ENCODE data around the gene PLXNA2.

PLXNA2 gene

GRCh38 chr1:208100106-208100505 lies 144.1 kb downstream of the PLXNA2 start:
- DNase-seq (ENCODE audit: extremely low read depth in 1 of 2, low read depth in 1 of 2) = no peak

- DNase-seq (ENCODE audit: extremely low read depth in 1 of 2, low read depth in 1 of 2) = no peak
Measured at GRCh38 chr1:208098773-208099172, 145.4 kb downstream of the PLXNA2 start.

- peak; percentile 1 to 30 for DNase-seq (ENCODE audit: extremely low read depth in 1 of 2, low read depth in 1 of 2)
Measured at GRCh38 chr1:208093754-208094719, 150.1 kb downstream of the PLXNA2 start.

- no peak for DNase-seq (ENCODE audit: extremely low read depth in 1 of 2, low read depth in 1 of 2)
Measured at GRCh38 chr1:208093046-208093445, 151.1 kb downstream of the PLXNA2 start.

GRCh38 chr1:208090388-208091301 lies 153.5 kb downstream of the PLXNA2 start:
- DNase-seq (ENCODE audit: extremely low read depth in 1 of 2, low read depth in 1 of 2) = no peak

GRCh38 chr1:208089761-208090370 lies 154.3 kb downstream of the PLXNA2 start:
- no peak for DNase-seq (ENCODE audit: extremely low read depth in 1 of 2, low read depth in 1 of 2)

GRCh38 chr1:208089149-208089548 lies 155.0 kb downstream of the PLXNA2 start:
- no peak for DNase-seq (ENCODE audit: extremely low read depth in 1 of 2, low read depth in 1 of 2)

- no peak for DNase-seq (ENCODE audit: extremely low read depth in 1 of 2, low read depth in 1 of 2)
Measured at GRCh38 chr1:208088319-208088718, 155.9 kb downstream of the PLXNA2 start.

- no peak for DNase-seq (ENCODE audit: extremely low read depth in 1 of 2, low read depth in 1 of 2)
Measured at GRCh38 chr1:208085655-208086515, 158.3 kb downstream of the PLXNA2 start.

- no peak for DNase-seq (ENCODE audit: extremely low read depth in 1 of 2, low read depth in 1 of 2)
Measured at GRCh38 chr1:208084764-208085163, 159.4 kb downstream of the PLXNA2 start.

- DNase-seq (ENCODE audit: extremely low read depth in 1 of 2, low read depth in 1 of 2) = no peak
Measured at GRCh38 chr1:208084220-208084619, 160.0 kb downstream of the PLXNA2 start.

- no peak for DNase-seq (ENCODE audit: extremely low read depth in 1 of 2, low read depth in 1 of 2)
Measured at GRCh38 chr1:208083715-208084085, 160.5 kb downstream of the PLXNA2 start.

- no peak for DNase-seq (ENCODE audit: extremely low read depth in 1 of 2, low read depth in 1 of 2)
Measured at GRCh38 chr1:208083016-208083714, 161.0 kb downstream of the PLXNA2 start.

GRCh38 chr1:208081972-208082371 lies 162.2 kb downstream of the PLXNA2 start:
- no peak for DNase-seq (ENCODE audit: extremely low read depth in 1 of 2, low read depth in 1 of 2)

- no peak for DNase-seq (ENCODE audit: extremely low read depth in 1 of 2, low read depth in 1 of 2)
Measured at GRCh38 chr1:208080396-208081286, 163.5 kb downstream of the PLXNA2 start.

- DNase-seq (ENCODE audit: extremely low read depth in 1 of 2, low read depth in 1 of 2) = no peak
Measured at GRCh38 chr1:208079161-208079560, 165.0 kb downstream of the PLXNA2 start.

- DNase-seq (ENCODE audit: extremely low read depth in 1 of 2, low read depth in 1 of 2) = no peak
Measured at GRCh38 chr1:208078752-208079151, 165.4 kb downstream of the PLXNA2 start.

- no peak for DNase-seq (ENCODE audit: extremely low read depth in 1 of 2, low read depth in 1 of 2)
Measured at GRCh38 chr1:208077232-208078075, 166.7 kb downstream of the PLXNA2 start.
